GM19324 (cell line): ENCODE results near the gene TRIM22.
"Not testable (repeated sequence)": the region's sequence is repeated elsewhere in the genome, so short reads cannot be mapped to it uniquely, and the experiment has no call there.

Experiments used
- ATAC-seq: cut with Tn5 transposase; IDR thresholded peaks from one replicate; pipeline ENCODE4 v1.9.1; 2021; ENCODE audit warnings: mild to moderate bottlenecking, moderate library complexity; ENCODE audit not compliant: unreplicated experiment, low FRiP score

Gene TRIM22

GRCh38 chr11:5689551-5689983, at the start of gene TRIM22:
TSS of gene TRIM22 (plus strand) at chr11:5689790. CDS start at chr11:5696233, 6,443 bp downstream.
- peak; percentile 77 for ATAC-seq

- ATAC-seq: no peak
Measured at GRCh38 chr11:5639953-5640352, 49.6 kb upstream of the TRIM22 start.

GRCh38 chr11:5643585-5643984, 46.0 kb upstream of the TRIM22 start:
- ATAC-seq: no peak

- ATAC-seq: no peak
Measured at GRCh38 chr11:5646139-5646538, 43.5 kb upstream of the TRIM22 start.

GRCh38 chr11:5655474-5655873, 34.1 kb upstream of the TRIM22 start:
- ATAC-seq: no peak

GRCh38 chr11:5656956-5657355, 32.6 kb upstream of the TRIM22 start:
- ATAC-seq: not testable (repeated sequence)

GRCh38 chr11:5658318-5658717, 31.3 kb upstream of the TRIM22 start:
- no peak for ATAC-seq

- ATAC-seq: no peak
Measured at GRCh38 chr11:5663511-5663910, 26.1 kb upstream of the TRIM22 start.

GRCh38 chr11:5665051-5665570, 24.5 kb upstream of the TRIM22 start:
- no peak for ATAC-seq

GRCh38 chr11:5665746-5666401, 23.7 kb upstream of the TRIM22 start:
- no peak for ATAC-seq

- ATAC-seq: no peak
Measured at GRCh38 chr11:5666402-5666793, 23.2 kb upstream of the TRIM22 start.

- ATAC-seq: no peak
Measured at GRCh38 chr11:5671831-5672230, 17.8 kb upstream of the TRIM22 start.

GRCh38 chr11:5674391-5674790, 15.2 kb upstream of the TRIM22 start:
- no peak for ATAC-seq

- ATAC-seq: no peak
Measured at GRCh38 chr11:5679811-5680210, 9.8 kb upstream of the TRIM22 start.

- not testable (repeated sequence) for ATAC-seq
Measured at GRCh38 chr11:5682890-5683441, 6.6 kb upstream of the TRIM22 start.

- ATAC-seq: not testable (repeated sequence)
Measured at GRCh38 chr11:5683620-5684019, 6.0 kb upstream of the TRIM22 start.

GRCh38 chr11:5684036-5684645, 5.4 kb upstream of the TRIM22 start:
- peak; percentile 5 for ATAC-seq

- peak; percentile 81 for ATAC-seq
Measured at GRCh38 chr11:5684646-5685362, 4.8 kb upstream of the TRIM22 start, which contains the start of gene TRIM5. TSS of gene TRIM5 (minus strand) at chr11:5685074. CDS start at chr11:5680177, 4,897 bp downstream.

- ATAC-seq: no peak
Measured at GRCh38 chr11:5686426-5686825, 3.2 kb upstream of the TRIM22 start.

- ATAC-seq: no peak
Measured at GRCh38 chr11:5688482-5688881, 1.1 kb upstream of the TRIM22 start.

GRCh38 chr11:5690216-5690615, 626 bp downstream of the TRIM22 start:
- no peak for ATAC-seq
